Parathyroid adenoma (tissue), 2 donors: Measurements from ENCODE around the gene TPCN1.
"Not testable (repeated sequence)": the region's sequence is repeated elsewhere in the genome, so short reads cannot be mapped to it uniquely, and the experiment has no call there.

ENCODE experiments used
- H2AFZ ChIP-seq: fragments of 300-600 bp; sonication (generic); one replicate; pipeline ENCODE4 v1.7.0; 2017; ENCODE audit warnings: antibody characterized with exemption, mild to moderate bottlenecking
- H3K27ac ChIP-seq: fragments of 300-600 bp; sonication (generic); one replicate; pipeline ENCODE4 v1.7.0; 2017
- H3K27me3 ChIP-seq: fragments of 300-600 bp; sonication (generic); one replicate; pipeline ENCODE4 v1.7.0; 2017; ENCODE audit warnings: low read length; ENCODE audit not compliant: control insufficient read depth, insufficient read depth
- H3K36me3 ChIP-seq: fragments of 300-600 bp; sonication (generic); one replicate; pipeline ENCODE4 v1.7.0; 2017; ENCODE audit warnings: low read length; ENCODE audit not compliant: control insufficient read depth, insufficient read depth
- H3K4me1 ChIP-seq: fragments of 300-600 bp; sonication (generic); one replicate; pipeline ENCODE4 v1.7.0; 2017; ENCODE audit warnings: control low read depth
- H3K4me2 ChIP-seq: fragments of 300-600 bp; sonication (generic); one replicate; pipeline ENCODE4 v1.7.0; 2017; ENCODE audit warnings: low read length
- H3K4me3 ChIP-seq: fragments of 300-600 bp; sonication (generic); one replicate; pipeline ENCODE4 v1.7.0; 2017; ENCODE audit warnings: low read depth, low read length
- H3K79me2 ChIP-seq: fragments of 300-600 bp; sonication (generic); one replicate; pipeline ENCODE4 v1.7.0; 2017; ENCODE audit warnings: control low read depth
- H3K9ac ChIP-seq: fragments of 300-600 bp; sonication (generic); one replicate; pipeline ENCODE4 v1.7.0; 2017; ENCODE audit warnings: mild to moderate bottlenecking
- H3K9me3 ChIP-seq: fragments of 300-600 bp; sonication (generic); one replicate; pipeline ENCODE4 v1.7.0; 2017; ENCODE audit warnings: low read length; ENCODE audit not compliant: control insufficient read depth
- CTCF ChIP-seq: fragments of 300-600 bp; sonication (generic); IDR thresholded peaks from one replicate; pipeline ENCODE4 v1.7.0; 2017; ENCODE audit warnings: antibody characterized with exemption, mild to moderate bottlenecking
- donor health status: primary hyperparathyroidism.

Gene TPCN1

DNA sequence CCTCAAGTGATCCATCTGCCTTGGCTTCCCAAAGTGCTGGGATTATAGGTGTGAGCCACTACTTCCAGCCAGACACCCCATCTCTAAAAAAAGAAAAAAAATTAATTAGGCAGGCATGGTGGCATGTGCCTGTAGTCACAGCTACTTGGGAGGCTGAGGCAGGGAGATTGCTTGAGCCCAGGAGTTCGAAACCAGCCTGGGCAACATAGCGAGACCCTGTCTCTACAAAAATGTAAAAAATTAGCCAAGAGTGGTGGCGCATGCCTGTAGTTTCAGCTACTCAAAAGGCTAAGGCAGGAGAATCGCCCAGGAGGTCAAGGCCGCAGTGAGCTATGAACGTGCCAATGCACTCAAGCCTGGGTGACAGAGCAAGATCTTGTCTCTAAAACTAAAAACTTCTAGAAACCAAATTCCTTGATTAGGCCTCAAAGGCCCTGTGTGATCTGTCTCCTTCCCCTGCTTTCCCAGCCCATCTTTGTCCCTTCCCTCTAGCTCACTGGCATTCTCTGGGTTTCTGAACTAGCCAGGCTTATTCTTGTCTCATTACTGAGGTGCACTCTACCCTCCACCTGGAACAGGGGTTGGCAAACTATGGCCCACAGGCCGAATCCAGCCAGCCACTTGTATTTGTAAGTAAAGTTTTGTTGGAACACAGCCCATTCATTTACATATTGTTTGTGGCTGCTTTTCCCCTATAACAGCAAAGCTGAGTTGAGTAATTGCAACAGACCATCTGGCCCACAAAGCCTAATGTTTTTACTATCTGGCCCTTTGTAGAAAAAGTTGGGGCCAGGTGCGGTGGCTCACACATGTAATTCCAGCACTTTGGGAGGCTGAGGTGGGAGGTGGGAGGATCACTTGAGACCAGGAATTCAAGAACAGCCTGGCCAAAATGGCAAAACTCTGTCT, 17.2 kb upstream of the TPCN1 start:
- Histone ChIP-seq H3K27me3 (no peaks in the 10 kb centered on the region), H3K9me3 (no peaks in the 10 kb centered on the region), H3K4me2 (no peak overlapping the region), H3K27ac (peak overlapping the region; percentile 11), H3K4me3 (no peak overlapping the region), H3K4me1 (peaks cover 9% of the 10 kb centered on the region), H3K36me3 (no peaks in the 10 kb centered on the region), H3K79me2 (no peaks in the 10 kb centered on the region), H3K9ac (no peak overlapping the region), H2AFZ (peak overlapping the region; percentile 11)
- TF ChIP-seq CTCF = no peak

GRCh38 chr12:113204804-113205203, 16.5 kb upstream of the TPCN1 start:
- no peak overlapping the region for H3K9ac ChIP-seq
- H3K9me3 ChIP-seq = no peaks in the 10 kb centered on the region
- H2AFZ ChIP-seq = no peak overlapping the region
- H3K4me2 ChIP-seq = no peak overlapping the region
- TF ChIP-seq CTCF = no peak
- H3K27ac ChIP-seq = peak overlapping the region; percentile 11
- peaks cover 9% of the 10 kb centered on the region for H3K4me1 ChIP-seq
- H3K4me3 ChIP-seq = no peak overlapping the region
- no peaks in the 10 kb centered on the region for H3K27me3 ChIP-seq
- H3K79me2 ChIP-seq = no peaks in the 10 kb centered on the region
- H3K36me3 ChIP-seq = no peaks in the 10 kb centered on the region

- H2AFZ ChIP-seq, H3K27me3 ChIP-seq, H3K9me3 ChIP-seq, H3K36me3 ChIP-seq, H3K9ac ChIP-seq, H3K27ac ChIP-seq, H3K4me3 ChIP-seq, H3K79me2 ChIP-seq, H3K4me2 ChIP-seq: not testable (repeated sequence)
- peaks cover 11% of the 10 kb centered on the region for H3K4me1 ChIP-seq
Observed at GRCh38 chr12:113206802-113207201, 14.5 kb upstream of the TPCN1 start.

DNA sequence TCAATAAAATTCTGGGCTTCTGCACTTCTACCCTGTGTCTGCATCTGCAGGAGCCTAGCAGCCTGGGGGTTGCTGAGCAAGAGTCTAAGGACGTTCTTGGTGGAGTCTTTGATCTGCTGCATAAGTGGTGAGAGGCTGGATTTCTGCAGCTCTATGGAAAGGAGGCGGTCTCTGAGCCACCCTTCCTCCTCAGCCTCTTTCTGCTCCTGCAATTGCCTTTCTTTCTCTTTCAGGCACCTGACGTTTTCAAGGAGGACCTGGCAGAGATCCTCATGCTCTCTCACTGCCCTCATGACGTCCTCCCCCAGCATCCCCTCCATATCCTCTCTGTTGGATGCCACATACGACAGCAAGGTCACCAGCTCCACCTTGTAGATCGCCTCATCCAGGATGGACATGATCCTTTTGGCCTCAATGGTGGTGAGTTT, 13.6 kb upstream of the TPCN1 start:
- peaks cover 11% of the 10 kb centered on the region for H3K4me1 ChIP-seq
- no peak overlapping the region for H3K9ac ChIP-seq
- TF ChIP-seq CTCF = no peak
- no peaks in the 10 kb centered on the region for H3K36me3 ChIP-seq
- no peak overlapping the region for H3K4me3 ChIP-seq
- H3K27ac ChIP-seq = no peak overlapping the region
- no peaks in the 10 kb centered on the region for H3K27me3 ChIP-seq
- H2AFZ ChIP-seq = no peak overlapping the region
- H3K79me2 ChIP-seq = no peaks in the 10 kb centered on the region
- no peak overlapping the region for H3K4me2 ChIP-seq
- H3K9me3 ChIP-seq = no peaks in the 10 kb centered on the region

DNA sequence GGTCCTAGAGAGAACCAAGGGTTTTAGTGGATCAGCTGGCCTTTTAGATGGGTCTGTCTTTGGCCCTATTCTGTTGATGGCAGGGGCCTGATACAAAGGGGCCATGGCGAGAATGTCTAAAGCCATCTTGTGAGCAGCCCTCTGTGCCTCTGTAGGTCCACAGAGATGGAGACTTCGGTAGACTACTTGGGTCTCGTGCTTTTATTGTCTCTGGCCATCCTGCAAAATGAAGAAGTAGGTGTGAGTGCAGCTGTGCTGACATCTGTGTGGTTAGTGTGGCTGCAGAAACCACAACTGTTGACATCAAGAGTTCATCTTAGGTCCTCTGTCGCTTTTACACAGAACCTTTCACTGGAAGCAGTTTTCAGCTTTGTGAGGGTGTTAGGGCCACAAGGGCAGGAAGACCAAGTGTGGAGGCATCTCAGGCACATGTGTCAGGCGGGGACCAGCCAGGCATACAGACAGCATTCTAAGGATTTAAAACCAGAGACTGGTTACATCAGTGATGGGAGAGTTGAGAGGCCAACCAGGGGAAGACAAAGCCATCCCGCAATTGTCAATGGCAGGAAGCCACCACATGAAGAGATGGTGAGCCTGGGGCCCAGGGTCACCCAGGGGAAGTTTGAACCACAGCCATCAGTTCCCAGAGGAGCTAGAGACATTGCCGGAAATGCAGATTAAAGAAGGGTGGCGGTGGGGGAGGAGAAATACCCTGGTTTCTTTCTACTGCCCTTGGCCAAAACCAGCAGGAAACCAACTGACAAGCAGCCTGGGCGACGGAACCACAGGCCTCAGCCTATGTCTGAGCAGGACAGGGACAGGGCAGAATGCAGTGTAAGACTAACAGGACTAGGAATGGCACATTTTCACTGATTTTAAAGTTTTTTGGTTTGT, 13.0 kb upstream of the TPCN1 start:
- Histone ChIP-seq H3K4me3 (no peak overlapping the region), H3K4me2 (no peak overlapping the region), H3K9ac (no peak overlapping the region), H3K9me3 (no peaks in the 10 kb centered on the region), H3K36me3 (no peaks in the 10 kb centered on the region), H3K27ac (no peak overlapping the region), H3K4me1 (peaks cover 11% of the 10 kb centered on the region), H2AFZ (no peak overlapping the region), H3K27me3 (no peaks in the 10 kb centered on the region), H3K79me2 (no peaks in the 10 kb centered on the region)
- TF ChIP-seq CTCF = no peak
